Dedifferentiated amniotic fluid mesenchymal stem cell (primary cell): ENCODE measurements around the gene ST3GAL6.

Source experiments
- DNase-seq: peaks from one replicate; pipeline ENCODE4 v3.0.0-alpha.2; 2016; ENCODE audit errors: extremely low spot score

Gene ST3GAL6

DNA sequence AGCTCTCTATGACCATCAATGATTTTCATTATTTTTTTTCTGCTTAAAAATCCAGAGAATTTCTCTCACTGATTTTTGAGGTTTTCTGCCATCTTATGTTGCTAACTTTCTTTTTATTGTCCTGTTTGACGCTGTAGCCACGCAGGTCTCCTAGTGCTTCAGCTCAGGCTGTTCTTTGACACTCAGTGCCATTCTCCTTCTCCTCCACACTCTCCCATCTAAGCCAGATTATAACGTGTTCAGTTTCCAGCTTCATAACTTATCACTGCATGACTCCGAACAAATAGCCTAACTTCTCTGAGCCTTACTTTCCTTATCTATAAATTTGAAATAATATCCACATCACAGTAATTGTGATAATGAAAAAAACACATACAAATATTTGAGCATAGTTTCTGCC is 22.8 kb upstream of the ST3GAL6 start:
- no peak for DNase-seq

DNA sequence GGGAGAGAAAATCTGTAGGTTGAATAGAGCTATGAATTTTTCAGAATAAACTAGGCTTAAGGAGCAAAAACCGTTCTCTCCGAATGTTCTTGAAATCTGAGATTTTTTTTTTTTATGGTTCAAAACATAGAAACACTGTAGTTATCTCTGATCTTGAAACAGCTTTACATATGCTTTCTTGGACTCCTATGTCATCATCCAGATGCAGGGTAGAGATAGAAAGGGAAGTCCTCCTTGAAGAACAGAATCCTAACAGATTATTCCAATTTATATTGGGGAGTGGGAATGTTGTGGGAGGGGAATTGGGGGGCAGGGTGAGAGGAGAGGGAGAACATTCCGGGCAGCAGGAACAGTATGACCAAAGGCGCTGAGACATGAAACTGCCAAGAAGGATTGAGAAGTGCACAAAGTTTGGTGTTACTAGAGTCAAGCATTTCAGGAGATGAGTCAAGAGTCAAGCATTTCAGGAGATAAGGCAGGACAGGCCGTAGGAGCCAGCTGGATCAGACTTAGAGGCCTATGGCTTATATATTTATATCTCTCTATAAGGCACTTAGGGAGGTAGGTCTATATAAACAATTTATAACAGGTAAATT is 21.9 kb upstream of the ST3GAL6 start:
- DNase-seq: no peak

DNA sequence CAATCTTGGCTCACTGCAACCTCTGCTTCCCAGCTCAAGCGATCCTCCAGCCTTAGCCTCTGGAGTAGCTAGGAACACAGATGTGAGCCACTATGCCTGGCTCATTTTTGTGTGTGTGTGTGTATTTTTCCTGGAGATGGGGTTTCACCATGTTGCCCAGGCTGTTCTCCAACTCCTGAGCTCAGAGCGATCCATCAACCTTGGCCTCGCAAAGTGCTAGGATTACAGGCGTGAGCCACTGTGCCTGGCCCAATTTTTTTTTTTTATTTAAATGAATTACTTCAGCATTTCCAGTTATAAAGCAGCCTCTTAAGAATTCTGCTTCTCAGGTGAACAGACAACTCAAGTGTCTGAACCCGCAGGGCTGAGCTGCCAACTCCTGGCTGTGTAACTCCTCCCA is 20.1 kb upstream of the ST3GAL6 start:
- no peak for DNase-seq

DNA sequence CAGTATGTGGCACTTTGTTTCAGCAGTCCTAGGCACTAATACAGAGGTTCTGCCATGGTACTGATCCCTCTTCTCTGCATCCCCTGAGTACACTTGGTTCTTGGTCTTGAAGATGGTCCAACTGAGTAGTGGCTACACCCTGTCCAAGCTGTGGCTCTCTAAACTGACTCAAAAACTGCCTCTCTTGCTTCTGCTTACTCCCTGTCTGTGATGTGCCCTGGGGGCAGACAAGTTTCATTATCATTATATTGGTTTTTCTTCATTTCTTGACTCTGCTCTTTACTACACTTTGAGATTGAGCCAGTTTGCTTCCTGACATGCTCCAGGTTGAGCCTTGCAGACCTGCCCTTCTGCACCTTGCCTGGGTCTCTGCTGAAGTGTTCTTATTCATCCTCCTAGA is 18.9 kb upstream of the ST3GAL6 start:
- no peak for DNase-seq

DNA sequence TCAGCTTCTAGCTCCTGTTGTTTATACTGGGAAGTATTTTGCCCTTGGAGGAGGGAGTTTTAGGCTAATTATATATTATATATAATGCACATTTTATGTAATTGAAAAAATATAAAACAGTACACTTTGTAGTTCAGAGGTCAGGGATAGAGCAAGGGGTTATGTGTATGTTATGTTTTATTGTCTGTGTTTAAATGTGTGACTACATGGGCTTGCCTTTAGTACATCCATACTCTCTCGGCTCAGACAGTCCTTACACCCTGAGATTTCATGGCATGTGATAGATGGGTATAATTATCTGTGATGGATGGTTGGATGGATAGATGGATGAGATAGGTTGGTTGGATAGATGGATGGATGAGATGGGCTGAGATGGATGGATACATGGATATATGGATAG is 17.4 kb upstream of the ST3GAL6 start:
- no peak for DNase-seq

DNA sequence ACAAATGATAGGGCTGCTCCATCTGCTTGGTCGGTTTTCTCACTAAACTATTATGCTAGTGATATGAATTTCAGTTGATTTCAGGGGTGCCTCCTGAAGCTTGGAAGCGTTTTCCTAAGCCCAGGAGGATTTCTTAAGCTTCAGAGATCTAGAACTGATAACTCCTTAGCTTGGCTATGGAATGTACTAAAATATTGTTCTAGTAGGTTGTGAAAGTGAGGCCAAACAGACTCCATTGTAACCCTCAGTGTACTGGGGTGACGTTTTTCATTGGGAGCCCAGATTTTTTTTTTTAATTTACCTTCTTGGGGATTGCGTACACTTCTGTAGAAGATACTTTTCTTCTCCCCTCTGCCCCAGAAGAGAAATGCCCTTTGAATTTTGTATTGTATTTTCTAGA is 17.0 kb upstream of the ST3GAL6 start:
- no peak for DNase-seq

DNA sequence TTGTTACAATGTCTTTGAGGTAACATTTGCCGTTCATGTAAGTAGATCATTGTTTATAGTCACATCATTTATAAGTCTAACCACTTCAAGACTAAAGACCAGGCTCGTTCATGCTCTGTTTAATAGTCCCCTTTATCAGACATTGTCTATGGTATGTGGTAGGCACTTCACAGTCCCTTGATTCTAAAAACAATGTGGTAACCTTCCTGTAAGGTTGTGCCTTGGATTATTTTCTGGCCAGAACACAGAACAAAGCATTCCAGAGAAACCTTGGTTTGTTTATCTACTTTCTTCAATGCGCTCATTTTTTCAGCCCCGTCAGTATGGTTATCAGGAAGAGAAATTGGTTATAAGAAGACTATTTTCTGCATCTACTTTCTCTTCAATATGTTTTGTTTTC is 16.3 kb upstream of the ST3GAL6 start:
- DNase-seq: no peak

DNA sequence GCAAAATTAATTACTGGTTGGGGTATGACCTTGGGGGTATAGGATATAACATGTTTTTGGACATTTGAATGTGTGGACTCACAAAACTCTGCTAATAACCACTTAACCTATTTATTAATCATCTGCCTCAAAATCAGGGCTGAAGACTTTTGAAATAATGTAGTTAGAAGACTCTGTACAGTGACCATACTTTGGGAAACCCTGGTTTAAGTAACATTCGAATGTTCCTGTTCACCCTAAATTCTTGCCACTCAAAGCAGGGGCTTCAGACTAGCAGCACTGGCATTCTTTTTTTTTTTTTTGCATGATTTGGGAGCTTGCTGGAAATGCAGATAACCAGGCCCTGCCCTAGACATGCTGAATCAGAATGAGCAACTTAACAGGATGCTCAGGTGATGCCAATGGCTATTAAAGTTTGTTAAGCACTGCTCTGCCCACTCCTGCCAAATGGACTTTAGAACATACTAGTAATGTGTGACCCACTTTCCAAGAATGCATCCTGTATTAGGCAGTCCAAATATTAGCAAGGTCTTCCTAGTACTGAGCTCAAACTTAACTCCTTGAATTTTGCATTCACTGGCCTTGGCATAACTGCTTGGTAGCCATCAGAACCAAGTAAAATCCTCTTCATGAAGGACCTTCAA is 12.7 kb upstream of the ST3GAL6 start:
- no peak for DNase-seq

DNA sequence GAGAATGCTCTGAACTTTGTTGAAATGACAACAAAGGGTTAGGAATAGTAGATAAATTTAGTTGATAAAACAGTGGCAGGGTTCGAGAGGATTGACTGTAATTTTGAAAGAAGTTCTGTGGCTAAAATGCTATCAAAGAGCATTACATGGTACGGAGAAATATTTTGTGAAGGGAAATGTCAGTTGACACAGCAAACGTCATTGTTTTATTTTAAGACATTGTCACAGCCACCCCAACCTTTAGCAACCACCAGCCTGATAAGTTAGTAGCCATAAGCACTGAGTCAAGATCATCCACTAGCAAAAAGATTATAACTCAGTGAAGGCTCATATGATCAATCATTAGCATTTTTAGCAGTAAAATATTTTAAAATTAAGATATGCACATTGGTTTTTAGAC is 8.7 kb upstream of the ST3GAL6 start:
- no peak for DNase-seq

DNA sequence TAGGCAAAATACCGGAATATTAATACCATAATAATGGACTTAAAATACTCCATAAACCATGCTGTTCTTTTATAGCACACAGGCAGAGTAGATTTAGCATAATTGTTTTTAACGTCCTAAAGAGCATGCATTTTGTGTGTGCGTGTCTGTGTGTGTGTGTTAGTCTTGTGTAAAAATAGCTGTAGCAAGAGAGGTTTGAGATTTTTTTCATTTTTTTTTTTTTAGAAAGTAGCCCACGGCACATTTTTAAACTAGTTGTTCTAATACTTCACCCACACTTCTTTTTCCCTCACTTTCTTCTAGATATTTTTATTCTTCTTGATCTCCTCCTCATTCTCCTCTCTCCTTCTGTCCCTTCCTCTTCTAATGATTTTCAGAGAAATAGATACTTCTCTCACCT is 7.5 kb upstream of the ST3GAL6 start:
- DNase-seq: no peak

DNA sequence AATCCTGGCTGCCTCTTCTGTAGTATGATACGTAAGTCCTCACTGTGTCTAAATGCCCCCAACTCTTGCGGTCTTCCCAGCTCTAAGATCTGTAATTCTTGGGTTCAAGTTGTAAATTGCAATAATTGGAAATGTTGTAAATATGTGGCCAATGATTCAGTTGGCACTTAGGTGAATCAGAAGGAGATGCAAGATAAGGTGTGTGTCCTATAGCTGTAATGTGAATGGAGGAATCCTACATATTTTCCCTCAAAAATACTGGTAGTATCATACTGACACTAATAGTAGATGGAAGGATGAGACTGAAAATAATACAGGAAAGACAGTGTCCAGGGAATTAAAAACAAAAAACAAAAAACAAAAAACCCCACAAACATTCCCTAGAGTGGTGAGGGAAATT is 3.5 kb upstream of the ST3GAL6 start:
- DNase-seq: no peak

DNA sequence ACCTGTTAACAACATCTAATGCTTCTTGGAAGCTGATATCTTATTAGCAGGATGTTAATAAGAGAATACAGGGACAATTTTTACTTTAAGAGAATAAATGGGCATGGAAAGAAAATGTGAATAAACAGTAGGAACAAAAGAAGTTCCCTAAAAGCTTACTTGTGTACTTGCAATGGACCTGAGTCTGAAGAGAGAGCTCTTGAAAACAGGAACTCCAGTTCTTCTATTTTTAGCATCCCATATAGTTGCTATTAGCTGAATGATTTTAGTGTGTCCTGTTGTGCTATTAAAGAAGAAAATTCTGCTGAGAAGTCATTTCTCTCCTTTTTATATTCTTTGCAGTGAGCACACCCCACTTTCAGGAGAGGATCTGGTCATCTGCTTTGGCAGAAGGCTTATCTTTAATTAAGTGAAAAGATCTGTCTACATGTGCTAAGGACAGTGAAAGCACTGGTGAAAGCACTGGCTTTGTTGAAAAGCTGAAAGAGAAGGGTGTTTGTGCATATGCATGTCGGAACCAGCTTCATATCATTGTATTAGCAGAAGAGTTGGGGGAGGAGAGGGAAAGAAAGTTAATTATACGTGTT is 1.4 kb upstream of the ST3GAL6 start:
- DNase-seq: no peak

DNA sequence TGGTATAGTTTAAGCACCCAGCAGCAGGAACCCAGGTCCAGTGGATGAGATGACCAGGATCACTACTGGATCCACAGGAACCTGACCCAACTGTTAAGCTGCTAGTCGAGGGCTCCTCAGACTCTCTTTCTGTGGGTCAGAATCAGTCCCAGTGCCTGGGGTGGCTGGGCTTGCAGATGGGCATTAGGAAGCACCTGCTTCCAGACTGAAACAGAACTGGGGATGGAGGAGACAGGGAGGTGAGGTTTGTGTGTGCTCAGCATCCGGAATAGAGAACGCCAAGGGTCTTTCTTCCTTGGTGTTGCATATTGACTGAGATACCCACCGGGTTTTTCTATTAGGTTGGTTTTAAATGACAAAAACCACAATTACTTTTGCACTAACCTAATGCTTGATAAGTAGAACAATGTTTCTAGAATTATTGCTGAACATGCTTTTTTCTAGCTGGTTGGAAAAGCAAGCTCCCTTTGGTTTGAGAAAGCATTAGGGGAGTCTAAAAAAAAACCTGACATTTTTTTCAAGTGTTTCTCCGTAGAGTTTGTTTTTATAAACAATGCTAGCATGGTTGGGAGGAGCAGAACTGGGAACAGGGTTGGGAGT is 779 bp downstream of the ST3GAL6 start:
- no peak for DNase-seq

DNA sequence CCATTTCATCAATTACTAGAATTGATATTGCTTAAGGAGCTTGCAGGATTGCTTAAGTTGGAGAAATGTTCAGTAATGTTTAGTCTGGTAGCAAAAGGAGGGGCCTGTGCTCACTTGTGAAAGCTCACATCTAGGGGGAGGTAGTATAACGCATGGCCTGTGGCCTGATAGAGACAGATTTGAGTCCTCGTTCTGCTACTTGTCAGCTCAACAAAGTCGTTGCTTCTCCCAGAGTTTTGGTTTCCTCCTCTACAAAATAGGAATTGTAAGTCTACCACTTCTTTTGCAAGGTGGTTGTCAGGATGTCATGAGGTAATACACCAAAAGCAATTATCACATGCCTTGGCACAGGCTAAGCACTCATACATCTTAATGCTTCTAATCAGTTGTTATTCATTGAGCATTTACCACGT is 1.3 kb downstream of the ST3GAL6 start:
- no peak for DNase-seq

DNA sequence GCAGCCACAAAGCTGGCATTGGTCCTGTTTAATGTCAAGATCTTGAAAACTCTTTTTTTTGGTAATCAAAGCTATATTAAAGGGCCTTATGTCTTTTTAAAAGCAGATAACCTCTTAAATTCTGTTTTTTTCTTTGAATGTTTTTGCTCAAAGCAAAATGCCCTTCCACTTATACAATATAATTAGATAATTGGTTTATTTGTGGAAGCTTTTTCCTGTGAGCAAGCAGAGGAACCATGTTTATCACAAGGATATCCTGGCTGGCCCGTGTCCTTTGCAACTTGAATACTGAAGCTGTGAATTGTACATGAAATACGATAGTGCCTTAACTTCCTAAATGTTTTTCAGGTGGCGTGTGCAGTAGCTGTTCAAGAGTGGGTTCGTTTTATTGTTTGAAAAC is 2.6 kb downstream of the ST3GAL6 start:
- DNase-seq: no peak

DNA sequence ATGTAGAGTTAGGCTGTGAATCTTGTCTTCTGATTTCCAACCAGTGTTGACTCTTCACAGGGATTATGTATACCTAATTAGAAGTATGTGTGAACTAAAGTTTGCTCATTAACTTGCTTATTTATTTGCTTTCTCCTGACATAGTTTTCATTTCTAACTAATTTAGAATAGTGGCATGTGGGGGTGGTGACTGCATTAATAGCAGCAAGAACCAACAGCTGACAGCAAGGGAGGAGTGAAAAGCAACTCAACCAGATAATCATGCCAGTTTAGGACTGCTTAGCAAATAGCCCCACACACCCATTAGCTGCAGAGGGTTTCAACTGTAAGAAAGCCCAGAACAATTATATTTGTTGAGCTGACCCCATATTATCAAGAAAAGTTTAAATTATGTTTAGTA is 3.8 kb downstream of the ST3GAL6 start:
- DNase-seq: no peak

DNA sequence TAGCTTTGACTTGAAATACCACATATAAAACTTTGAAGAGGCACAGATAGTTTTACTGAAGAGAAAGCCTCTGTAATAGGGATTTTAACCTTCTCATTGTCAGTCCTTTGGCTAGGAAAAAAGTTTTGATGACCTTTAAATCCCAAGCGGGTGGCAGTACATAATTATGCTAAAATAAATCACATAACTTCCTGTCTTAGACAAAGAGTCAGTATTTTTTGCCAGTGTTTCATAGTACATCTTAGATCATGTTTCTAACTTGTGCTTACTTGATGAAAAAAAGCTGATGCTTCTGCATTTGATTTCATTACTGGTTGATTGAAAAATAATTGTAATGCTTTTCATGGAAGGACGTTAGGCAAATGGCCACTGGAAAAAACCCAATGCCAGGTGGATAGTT is 5.8 kb downstream of the ST3GAL6 start:
- no peak for DNase-seq

DNA sequence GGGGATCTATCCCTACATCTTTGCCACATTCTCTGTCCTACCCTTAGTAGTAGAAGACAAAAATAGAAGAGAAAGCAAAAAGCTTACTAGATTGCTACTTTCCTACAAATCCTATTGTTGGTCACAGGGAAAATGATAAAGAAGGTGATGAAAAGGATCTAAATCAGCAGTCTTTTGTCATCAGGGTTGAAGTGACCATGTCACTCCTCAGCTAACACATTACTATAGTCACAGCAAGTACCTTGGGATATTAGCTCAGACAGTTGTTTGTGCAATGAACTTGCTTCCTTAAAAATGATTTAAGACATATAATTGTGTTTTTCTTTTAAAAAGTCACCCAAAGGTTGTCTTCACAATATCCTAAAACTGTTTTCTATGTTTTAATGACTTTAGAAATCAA is 6.3 kb downstream of the ST3GAL6 start:
- DNase-seq: no peak

DNA sequence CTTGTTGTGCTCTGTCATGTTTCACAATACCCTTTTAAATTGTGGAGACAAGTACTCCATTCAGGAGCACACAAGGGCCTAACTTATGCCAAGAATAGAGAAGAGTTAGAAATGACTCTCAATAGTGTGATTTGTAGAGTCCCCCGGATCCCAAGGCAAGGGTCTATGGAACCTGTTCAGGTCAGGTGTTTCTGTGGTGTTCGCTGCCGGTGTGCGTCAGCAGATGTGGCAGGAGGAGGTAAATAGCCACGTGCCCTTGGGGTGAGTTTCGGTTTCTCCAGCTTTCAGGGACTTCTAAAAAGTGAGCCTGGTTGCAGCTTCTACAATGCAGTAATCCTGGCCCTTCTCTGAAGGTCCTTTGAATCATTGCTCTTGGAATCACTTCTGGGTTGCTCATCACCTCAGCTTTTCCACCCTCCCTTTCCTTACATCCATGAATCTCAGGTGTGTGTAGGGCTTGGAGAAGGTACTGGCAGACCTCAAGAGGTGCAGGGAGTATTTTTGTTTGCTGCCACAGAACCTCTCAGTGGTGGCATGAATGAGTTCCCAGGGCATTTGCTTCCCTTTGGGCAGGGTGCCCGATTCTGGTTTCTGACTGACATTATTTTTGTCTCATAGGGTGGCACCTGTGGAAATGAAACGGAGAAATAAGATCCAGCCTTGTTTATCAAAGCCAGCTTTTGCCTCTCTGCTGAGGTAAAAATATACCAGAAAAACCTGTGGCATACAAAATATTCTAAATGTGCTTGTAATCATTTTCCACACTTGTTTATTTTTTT is 7.3 kb downstream of the ST3GAL6 start:
- DNase-seq: no peak

DNA sequence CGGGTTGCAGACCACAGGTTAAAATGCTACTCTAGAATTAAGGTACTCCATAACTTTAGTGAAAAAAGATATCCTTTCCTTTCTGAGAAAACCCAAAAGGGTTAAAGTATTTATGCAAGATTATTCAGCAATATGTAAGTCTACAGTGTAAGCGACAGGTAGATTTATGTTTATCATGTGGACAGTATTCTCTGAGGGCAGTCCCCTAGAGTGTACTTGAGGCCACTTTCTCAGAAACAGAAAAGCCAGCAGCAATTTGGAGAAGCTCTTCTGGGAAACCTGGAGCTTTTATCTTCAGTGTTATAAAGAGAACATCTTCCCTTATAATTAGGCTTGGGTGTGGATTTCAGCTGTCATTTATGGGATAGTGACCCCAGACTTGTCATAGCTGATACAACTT is 8.9 kb downstream of the ST3GAL6 start:
- no peak for DNase-seq

DNA sequence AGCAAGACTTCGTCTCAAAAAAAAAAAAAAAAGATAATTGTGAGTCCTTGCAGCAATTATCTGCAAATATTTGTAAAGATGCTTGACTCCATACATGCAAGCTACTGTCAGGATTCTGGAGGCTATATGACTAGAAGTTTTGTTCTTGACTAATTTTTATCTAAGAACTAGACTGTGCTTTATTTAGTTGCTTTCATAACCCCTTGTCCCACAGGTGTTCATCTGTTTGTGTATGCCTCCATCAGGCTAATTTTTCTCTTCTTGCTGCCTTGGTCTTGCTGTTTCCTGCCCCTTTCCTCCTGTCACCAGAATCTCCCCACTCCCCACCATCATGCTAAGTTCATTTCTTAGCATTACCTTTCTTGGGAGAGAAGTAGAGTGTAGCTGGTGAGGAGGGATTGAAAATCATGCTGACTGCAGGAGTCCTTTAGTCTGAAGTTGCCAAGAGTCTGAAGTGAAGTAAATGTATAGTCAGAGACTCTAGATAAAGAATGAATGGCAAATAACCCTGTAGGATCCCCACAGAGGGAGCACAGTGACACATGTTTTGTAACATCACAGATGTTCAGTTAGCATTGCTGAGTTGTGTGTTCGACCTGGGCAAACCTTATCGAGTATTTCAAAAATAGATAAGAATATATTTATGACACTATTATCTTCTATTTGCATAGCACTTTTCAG is 12.5 kb downstream of the ST3GAL6 start:
- no peak for DNase-seq

DNA sequence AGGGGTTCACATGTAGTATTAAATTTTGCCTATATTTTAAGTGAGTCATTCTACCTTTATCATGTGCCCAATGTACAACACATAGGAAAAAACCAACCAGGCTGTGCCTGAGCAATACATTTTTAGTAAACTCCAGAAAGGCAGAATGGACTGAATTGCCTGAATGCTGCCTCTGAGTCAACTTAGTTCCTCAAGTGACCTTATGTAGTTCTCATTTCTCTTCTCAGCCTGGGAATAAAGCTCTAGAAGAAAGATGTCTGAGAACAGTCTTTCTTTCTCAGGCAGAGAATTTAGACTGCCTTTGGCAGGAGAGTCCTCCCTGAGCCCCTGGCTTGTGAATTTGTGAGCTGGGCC is 13.0 kb downstream of the ST3GAL6 start:
- DNase-seq: no peak
